K562 (cell line): ENCODE data around the gene SAPCD1. TPM values are rescaled to one million over a fixed set of nuclear protein-coding genes. Genes with fewer than 3 reads are reported as not detected.
A peak's percentile ranks its signal among the peaks of the same experiment; 100 is the strongest.

Experiments used
- ATF1 ChIP-seq, 2 experiments: fragments of 450-650 bp in 1 of 2; IDR thresholded peaks; 2 replicates each; pipeline ENCODE4 v1.6.1; 2016; ENCODE audit warnings: missing compliant biosample characterization in 1 of 2, missing genetic modification characterization in 1 of 2
- KAT2B ChIP-seq: IDR thresholded peaks from one replicate; pipeline ENCODE4 v1.6.1; 2012; ENCODE audit warnings: low read depth, mild to moderate bottlenecking, control low read depth, inconsistent platforms, low read length, moderate library complexity
- MAFG ChIP-seq: fragments of 450-650 bp; conservative IDR thresholded peaks from 2 replicates; pipeline ENCODE4 v1.6.1; 2016; ENCODE audit warnings: missing genetic modification characterization, missing compliant biosample characterization
- MAFK ChIP-seq: IDR thresholded peaks from 2 replicates; pipeline ENCODE4 v1.6.1; 2011; ENCODE audit warnings: low read length, improper control_type of control experiment
- MECOM ChIP-seq: fragments of 250-450 bp; sonication (Bioruptor Pico); IDR thresholded peaks from 2 replicates; pipeline ENCODE4 v1.8.0; 2022; ENCODE audit warnings: inconsistent platforms
- OTX1 ChIP-seq: fragments of 450-650 bp; formaldehyde crosslinking; IDR thresholded peaks from 2 replicates; pipeline ENCODE4 v1.4.0; 2022; ENCODE audit warnings: mild to moderate bottlenecking
- PHB ChIP-seq: fragments of 250-450 bp; sonication (Bioruptor Pico); IDR thresholded peaks from 2 replicates; pipeline ENCODE4 v1.5.0; 2021
- PTBP1 ChIP-seq: fragments of 200-400 bp; formaldehyde crosslinking; IDR thresholded peaks from 2 replicates; pipeline ENCODE4 v1.6.1; 2017; ENCODE audit warnings: low read depth, low read length
- RBBP5 ChIP-seq: fragments of 200-600 bp; sonication (generic); IDR thresholded peaks from 2 replicates; pipeline ENCODE4 v1.6.1; 2012; ENCODE audit warnings: borderline replicate concordance, mild to moderate bottlenecking, low read length, control low read depth, inconsistent platforms; ENCODE audit not compliant: insufficient read depth, poor library complexity, severe bottlenecking
- SIX5 ChIP-seq, 2 experiments: IDR thresholded peaks; 2 replicates each; pipeline ENCODE4 v1.6.1; 2011; ENCODE audit warnings: low read length in 2 of 2, borderline replicate concordance in 1 of 2, low read depth in 1 of 2, mild to moderate bottlenecking in 1 of 2, moderate library complexity in 1 of 2; ENCODE audit not compliant: insufficient read depth in 1 of 2
- SMAD1 ChIP-seq: fragments of 150-350 bp; IDR thresholded peaks from 2 replicates; pipeline ENCODE4 v1.6.1; 2014; ENCODE audit warnings: low read length, low read depth; ENCODE audit not compliant: partially characterized antibody
- TSC22D4 ChIP-seq: fragments of 450-650 bp; IDR thresholded peaks from 2 replicates; pipeline ENCODE4 v1.6.1; 2016; ENCODE audit warnings: missing genetic modification characterization, missing biosample characterization, control low read depth
- ZKSCAN1 ChIP-seq: fragments of 150-350 bp; IDR thresholded peaks from 2 replicates; pipeline ENCODE4 v1.6.1; 2016; ENCODE audit warnings: low read depth, low read length
- polyA plus RNA-seq, 8 experiments: library from polyadenylated mRNA; depleted of rRNA in 4 of 8; stranded (reverse) in 5 of 8; unstranded in 3 of 8; fragments of >200 nt; fragmentation: Nextera tagmentation in 2 of 8; fragmentation: Illumina TruSeq in 1 of 8; extraction: Ambion mirVana in 2 of 8; extraction: Trizol in 1 of 8; gene quantifications; 2 replicates each; pipeline versions ENCODE4 v1.2.1 to v1.2.3, GENCODE V29; 2011 to 2014; ENCODE audit warnings: inconsistent platforms in 1 of 8, missing spikeins in 1 of 8
- total RNA-seq, 7 experiments: library from RNA; depleted of rRNA in 6 of 7; stranded (reverse); fragments of >200 nt in 6 of 7; fragmentation: Illumina TruSeq in 2 of 7; extraction: Trizol in 2 of 7; gene quantifications; 2 replicates each; pipeline versions ENCODE4 v1.2.1 to v1.2.3, GENCODE V29; 2011 to 2021; ENCODE audit warnings: low replicate concordance in 1 of 7
- TF ChIP-seq, protein P1 (sequence below): fragments of 200-800 bp; sonication (Bioruptor generic); IDR thresholded peaks from 2 replicates; pipeline ENCODE4 v1.6.1; 2016; ENCODE audit warnings: missing genetic modification characterization, missing compliant biosample characterization
- TF ChIP-seq, protein P2 (sequence below): fragments of 450-650 bp; IDR thresholded peaks from 2 replicates; pipeline ENCODE4 v1.6.1; 2016; ENCODE audit warnings: low read depth, mild to moderate bottlenecking, moderate library complexity
- TF ChIP-seq, protein P3 (sequence below), 2 experiments: IDR thresholded peaks; 2 replicates each; pipeline ENCODE4 v1.6.1; 2012; ENCODE audit warnings: improper control_type of control experiment in 2 of 2, low read depth in 2 of 2, low read length in 2 of 2, borderline replicate concordance in 1 of 2

Gene SAPCD1
- total and polyA plus RNA-seq, 9 of the 15 experiments (the other 6 are each of a cell fraction or from before 2014, with no cell fraction given): 2.6 to 30.2 (median 7.4) TPM

DNA sequence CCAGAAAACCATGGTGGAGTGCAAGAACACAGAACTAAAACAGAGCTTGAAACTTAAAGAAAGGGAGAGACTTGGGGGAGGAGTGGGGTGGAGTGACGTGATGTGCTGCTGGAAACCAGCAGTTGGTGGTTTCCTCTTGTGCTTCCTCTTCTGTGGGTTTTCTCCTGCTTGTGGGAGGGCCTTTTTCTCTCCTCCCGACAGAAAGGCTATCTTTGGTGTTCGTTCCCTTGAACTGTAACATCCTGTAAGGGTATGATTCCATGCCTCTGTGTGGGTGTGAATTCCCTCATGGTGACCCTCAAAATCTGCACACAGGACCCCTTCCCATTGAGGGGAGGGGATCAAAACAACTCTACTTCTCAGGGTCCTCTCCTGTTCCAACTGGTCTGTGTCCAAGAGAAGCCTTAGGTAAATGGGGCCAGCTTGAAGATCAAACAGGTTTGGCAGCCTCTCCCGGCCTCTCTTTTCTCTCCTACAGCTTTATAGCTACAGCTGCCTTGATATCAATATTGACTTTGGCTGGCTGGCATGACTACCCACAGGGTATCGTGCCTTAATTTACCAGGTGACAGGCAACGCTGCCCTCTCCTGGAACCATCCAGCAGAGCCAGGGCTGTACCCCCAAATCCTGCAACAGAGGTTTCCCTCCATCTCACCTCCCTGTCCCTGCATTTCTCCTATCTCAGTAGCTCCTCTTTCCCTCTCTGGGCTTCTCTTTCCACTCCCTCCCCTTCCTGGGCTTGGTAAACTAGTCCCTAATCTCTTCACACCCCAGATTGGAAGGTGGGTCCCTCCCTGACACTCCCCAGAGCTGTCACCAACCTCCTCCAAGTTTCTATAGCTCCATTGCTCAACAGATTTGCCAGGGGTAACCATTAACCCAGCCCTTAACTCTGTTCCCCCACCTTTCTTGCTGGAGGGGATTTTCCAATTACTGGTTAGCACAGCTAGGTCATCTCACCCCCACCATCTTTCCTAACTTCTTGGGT lies 24.2 kb upstream of the SAPCD1 start (continued):
- TF ChIP-seq, protein P1, sequence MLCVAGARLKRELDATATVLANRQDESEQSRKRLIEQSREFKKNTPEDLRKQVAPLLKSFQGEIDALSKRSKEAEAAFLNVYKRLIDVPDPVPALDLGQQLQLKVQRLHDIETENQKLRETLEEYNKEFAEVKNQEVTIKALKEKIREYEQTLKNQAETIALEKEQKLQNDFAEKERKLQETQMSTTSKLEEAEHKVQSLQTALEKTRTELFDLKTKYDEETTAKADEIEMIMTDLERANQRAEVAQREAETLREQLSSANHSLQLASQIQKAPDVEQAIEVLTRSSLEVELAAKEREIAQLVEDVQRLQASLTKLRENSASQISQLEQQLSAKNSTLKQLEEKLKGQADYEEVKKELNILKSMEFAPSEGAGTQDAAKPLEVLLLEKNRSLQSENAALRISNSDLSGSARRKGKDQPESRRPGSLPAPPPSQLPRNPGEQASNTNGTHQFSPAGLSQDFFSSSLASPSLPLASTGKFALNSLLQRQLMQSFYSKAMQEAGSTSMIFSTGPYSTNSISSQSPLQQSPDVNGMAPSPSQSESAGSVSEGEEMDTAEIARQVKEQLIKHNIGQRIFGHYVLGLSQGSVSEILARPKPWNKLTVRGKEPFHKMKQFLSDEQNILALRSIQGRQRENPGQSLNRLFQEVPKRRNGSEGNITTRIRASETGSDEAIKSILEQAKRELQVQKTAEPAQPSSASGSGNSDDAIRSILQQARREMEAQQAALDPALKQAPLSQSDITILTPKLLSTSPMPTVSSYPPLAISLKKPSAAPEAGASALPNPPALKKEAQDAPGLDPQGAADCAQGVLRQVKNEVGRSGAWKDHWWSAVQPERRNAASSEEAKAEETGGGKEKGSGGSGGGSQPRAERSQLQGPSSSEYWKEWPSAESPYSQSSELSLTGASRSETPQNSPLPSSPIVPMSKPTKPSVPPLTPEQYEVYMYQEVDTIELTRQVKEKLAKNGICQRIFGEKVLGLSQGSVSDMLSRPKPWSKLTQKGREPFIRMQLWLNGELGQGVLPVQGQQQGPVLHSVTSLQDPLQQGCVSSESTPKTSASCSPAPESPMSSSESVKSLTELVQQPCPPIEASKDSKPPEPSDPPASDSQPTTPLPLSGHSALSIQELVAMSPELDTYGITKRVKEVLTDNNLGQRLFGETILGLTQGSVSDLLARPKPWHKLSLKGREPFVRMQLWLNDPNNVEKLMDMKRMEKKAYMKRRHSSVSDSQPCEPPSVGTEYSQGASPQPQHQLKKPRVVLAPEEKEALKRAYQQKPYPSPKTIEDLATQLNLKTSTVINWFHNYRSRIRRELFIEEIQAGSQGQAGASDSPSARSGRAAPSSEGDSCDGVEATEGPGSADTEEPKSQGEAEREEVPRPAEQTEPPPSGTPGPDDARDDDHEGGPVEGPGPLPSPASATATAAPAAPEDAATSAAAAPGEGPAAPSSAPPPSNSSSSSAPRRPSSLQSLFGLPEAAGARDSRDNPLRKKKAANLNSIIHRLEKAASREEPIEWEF (CRISPR knock-in tag): no peak
- TF ChIP-seq, protein P2, sequence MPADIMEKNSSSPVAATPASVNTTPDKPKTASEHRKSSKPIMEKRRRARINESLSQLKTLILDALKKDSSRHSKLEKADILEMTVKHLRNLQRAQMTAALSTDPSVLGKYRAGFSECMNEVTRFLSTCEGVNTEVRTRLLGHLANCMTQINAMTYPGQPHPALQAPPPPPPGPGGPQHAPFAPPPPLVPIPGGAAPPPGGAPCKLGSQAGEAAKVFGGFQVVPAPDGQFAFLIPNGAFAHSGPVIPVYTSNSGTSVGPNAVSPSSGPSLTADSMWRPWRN: no peak
- TF ChIP-seq KAT2B (no peak), PHB (CRISPR knock-in tag) (peak; percentile 94), PTBP1 (0 out of 2 replicates have a peak, but pooled peaks have one; percentile 58), SIX5 (IDR thresholded peaks at IDR 0.05; ENCODE audit: borderline replicate concordance in 1 of 2, insufficient read depth in 1 of 2, low read depth in 1 of 2, low read length in 2 of 2) (no peak), MECOM (0 out of 2 replicates have a peak, but pooled peaks have one; percentile 17), MAFG (tag) (0 out of 2 replicates have a peak, but pooled peaks have one; percentile 4), OTX1 (CRISPR knock-in tag) (peak; percentile 88), TSC22D4 (tag) (no peak), SMAD1 (peak; percentile 47), MAFK (no peak), ATF1 (CRISPR knock-in tag; IDR thresholded peaks at IDR 0.05) (no peak), ATF1 (tag; IDR thresholded peaks at IDR 0.05) (peak; percentile 95), RBBP5 (peak; percentile 77), ZKSCAN1 (peak; percentile 36)
- TF ChIP-seq, protein P3, sequence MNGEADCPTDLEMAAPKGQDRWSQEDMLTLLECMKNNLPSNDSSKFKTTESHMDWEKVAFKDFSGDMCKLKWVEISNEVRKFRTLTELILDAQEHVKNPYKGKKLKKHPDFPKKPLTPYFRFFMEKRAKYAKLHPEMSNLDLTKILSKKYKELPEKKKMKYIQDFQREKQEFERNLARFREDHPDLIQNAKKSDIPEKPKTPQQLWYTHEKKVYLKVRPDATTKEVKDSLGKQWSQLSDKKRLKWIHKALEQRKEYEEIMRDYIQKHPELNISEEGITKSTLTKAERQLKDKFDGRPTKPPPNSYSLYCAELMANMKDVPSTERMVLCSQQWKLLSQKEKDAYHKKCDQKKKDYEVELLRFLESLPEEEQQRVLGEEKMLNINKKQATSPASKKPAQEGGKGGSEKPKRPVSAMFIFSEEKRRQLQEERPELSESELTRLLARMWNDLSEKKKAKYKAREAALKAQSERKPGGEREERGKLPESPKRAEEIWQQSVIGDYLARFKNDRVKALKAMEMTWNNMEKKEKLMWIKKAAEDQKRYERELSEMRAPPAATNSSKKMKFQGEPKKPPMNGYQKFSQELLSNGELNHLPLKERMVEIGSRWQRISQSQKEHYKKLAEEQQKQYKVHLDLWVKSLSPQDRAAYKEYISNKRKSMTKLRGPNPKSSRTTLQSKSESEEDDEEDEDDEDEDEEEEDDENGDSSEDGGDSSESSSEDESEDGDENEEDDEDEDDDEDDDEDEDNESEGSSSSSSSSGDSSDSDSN (IDR thresholded peaks at IDR 0.05; ENCODE audit: borderline replicate concordance in 1 of 2, low read depth in 2 of 2, low read length in 2 of 2): peak in 1 of 2 experiments; percentile 70; a peak in 2 of 4 replicates
